ENCODE results near the gene VTI1A.
A peak's percentile ranks its signal among the peaks of the same experiment; 100 is the strongest.
"Not testable (repeated sequence)": the region's sequence is repeated elsewhere in the genome, so short reads cannot be mapped to it uniquely, and the experiment has no call there.

VTI1A gene

DNA sequence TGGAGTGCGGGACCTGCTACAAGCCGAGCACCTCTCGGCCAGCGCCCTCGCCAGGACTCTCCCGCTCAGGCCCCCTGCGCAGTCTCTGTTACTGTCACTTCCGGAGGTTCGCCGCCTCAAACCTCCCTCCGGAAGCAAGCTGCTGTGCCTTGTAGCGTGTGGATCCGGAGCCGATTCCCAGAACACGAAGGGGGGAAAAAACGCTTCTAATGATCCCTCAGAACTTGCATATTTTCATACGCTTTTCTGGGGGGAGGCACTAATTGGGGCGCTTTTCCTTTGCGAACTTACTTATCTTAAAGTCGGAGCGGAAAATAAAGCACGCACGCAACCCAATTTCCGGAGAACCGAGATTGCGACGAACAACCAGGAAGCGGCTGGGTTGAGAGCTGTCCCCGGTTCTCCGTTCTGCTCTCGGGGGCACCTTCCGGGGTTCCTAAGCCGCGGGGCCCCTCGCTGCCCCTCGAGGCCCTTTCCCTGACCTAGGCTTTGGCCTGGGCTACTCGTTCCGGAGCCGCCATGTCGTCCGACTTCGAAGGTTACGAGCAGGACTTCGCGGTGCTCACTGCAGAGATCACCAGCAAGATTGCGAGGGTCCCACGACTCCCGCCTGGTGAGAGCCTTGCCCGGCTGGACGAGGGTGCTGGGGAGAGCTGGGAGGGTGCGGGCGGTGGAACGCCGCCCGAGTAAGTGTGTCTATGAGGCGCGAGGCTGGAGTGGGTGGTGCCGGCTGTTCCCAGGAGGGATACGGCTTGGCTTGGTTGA, at the start of gene VTI1A, which contains the start of gene ZDHHC6:
VTI1A (plus strand) TSS at position 361 of the 765 bp plus-strand sequence; CDS start at position 520, 159 bp downstream.
ZDHHC6 (minus strand) TSS at position 60 of the 765 bp plus-strand sequence. CDS start 1,478 bp downstream, outside the sequence.
- DNase-seq: peak; percentile 83

GRCh38 chr10:112397592-112397991, 49.4 kb upstream of the VTI1A start:
- DNase-seq: no peak

- no peak for DNase-seq
These were observed 44.1 kb upstream of the VTI1A start for GRCh38 chr10:112402917-112403316.

- no peak for DNase-seq
These were observed 42.4 kb upstream of the VTI1A start for GRCh38 chr10:112404617-112405016.

DNA sequence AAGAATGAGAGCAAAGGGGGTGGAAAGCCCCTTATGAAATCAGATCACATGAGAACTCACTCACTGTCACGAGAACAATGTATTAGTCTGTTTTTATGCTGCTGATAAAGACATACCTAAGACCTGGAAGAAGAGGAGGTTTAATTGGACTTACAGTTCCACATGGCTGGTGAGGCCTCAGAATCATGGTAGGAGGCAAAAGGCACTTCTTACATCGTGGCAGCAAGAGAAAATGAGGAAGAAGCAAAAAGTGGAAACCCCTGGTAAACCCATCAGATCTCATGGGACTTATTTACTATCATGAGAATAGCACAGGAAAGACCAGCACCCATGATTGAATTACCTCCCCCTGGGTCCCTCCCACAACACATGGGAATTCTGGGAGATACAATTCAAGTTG, 40.2 kb upstream of the VTI1A start:
- not testable (repeated sequence) for DNase-seq

GRCh38 chr10:112407696-112408095, 39.3 kb upstream of the VTI1A start:
- DNase-seq: no peak

DNA sequence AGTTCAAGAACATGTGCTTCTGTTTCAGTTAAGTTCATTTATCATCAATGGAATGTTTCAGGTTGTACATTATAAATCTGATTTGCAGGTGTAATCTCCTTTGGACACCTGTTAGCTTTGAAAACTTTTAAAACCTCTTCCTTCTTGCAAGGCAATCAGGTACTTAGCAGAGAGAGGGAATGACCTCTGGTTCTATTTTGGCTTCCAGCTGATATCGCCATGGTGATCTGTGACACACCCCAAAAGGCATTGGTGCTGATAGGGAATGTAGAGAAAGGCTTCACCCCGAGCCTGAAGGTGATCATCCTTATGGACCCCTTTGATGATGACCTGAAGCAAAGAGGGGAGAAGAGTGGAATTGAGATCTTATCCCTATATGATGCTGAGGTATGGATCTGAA, 37.7 kb upstream of the VTI1A start:
- no peak for DNase-seq

GRCh38 chr10:112409755-112410154, 37.3 kb upstream of the VTI1A start:
- DNase-seq: no peak

- DNase-seq: no peak
These were observed 34.3 kb upstream of the VTI1A start for GRCh38 chr10:112412696-112413095.

DNA sequence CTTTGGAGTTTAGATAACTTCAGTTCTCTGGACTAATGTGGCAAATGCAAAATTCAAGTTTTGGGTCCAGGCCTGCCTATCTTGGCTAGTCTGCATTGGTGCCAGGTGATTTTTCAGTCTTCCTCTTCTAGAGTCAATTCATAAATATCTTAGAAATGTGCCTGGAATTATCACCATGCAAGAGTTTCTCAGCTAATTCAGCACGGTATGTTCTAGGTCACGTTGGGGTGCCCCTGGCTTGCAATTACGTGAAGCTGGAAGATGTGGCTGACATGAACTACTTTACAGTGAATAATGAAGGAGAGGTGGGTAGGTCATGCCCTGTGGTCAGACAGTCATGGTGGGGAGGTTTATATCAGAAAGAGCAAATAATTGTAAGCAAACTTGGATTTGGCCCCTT, 25.3 kb upstream of the VTI1A start:
- DNase-seq: no peak

- DNase-seq: no peak
These were observed 22.4 kb upstream of the VTI1A start for GRCh38 chr10:112424651-112425050.

- DNase-seq: no peak
These were observed 20.9 kb upstream of the VTI1A start for GRCh38 chr10:112426111-112426510.

- DNase-seq: no peak
These were observed 17.9 kb upstream of the VTI1A start for GRCh38 chr10:112429147-112429546.

DNA sequence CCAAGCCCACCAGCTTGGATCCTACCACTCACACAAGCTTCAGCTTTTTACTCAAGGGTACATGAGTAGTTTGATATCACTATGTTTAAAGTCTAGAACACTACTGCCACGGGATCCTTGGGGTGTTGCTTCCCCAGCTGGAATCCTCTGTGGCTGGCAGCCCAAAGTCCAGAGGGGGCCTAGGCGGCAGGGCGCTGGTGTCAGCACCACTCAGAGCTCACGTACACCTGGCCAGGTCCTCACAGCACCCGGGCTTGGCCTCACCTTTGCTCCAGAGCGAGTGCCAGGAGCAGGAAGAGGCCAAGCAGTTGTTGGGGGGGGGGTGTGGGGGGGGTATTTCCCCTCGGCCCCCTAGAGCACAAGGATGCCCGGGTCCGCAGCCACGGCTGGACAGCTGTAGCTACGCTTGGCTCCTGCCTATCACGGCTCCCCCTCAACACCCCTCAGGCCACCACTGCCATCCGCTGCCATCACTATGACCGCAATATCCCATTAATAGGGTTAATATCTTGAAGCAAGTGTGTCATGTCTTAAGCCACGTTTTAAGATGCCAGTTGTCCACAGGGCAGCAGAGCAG, 17.3 kb upstream of the VTI1A start:
- no peak for DNase-seq

- no peak for DNase-seq
These were observed 13.9 kb upstream of the VTI1A start for GRCh38 chr10:112433136-112433535.

DNA sequence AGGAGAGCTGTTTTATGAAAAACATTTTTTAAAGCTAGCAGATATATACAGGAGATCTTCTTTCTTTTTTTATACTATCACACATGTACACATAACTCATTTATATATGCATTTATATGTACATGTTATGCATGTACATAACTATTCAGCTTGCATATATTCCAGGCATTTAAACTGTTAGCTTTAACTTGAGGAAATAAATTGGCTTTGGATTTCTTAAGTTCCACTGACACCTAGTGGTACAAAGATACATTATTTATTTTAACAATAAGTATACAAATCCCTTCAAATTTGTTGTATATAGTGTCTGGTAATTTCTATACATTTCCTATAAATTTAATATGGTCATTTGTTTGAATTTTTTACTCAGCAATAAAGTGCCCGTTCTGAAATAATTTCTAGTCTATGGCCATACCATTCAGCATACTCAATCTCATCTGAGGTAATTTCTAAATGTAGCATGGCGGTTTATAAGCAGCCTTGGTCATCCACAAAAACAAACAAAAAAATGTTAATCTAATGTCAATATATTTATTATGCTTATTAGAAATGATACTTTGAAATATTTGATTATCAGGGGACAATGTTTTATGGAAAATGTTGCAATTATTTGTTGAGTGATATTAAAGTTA, 11.9 kb upstream of the VTI1A start:
- DNase-seq: peak; percentile 20

GRCh38 chr10:112438356-112438755, 8.7 kb upstream of the VTI1A start:
- no peak for DNase-seq

- DNase-seq: no peak
These were observed 5.5 kb upstream of the VTI1A start for GRCh38 chr10:112441520-112441919.

DNA sequence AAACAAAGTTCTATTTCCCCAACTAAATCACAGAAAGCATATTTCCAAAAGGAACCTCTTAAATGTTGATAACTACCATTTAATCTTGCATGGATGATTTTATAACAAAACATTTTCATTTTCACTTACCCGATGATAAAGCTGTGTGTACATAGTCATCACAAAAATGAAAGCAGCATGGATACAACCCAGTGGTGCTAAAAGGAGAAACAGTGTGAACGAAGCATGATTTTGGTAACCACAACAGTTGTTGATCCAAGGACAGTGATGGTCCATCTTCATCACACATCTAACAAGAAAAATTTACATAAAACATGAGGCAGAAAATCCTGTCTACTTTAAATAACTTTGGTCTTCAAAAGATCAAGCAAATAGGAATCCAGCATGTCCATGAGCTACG, 5.0 kb upstream of the VTI1A start:
- DNase-seq: no peak

GRCh38 chr10:112446055-112446854, 760 bp upstream of the VTI1A start:
- peak; percentile 5 for DNase-seq

GRCh38 chr10:112447620-112447928, 559 bp downstream of the VTI1A start:
- no peak for DNase-seq

- DNase-seq: no peak
These were observed 1.9 kb downstream of the VTI1A start for GRCh38 chr10:112448888-112449287.
